ENCODE results near the gene OPRPN.

OPRPN gene

GRCh38 chr4:70397580-70397979 lies at the start of gene OPRPN:
Gene OPRPN, plus strand, starts transcription at chr4:70397940. Its CDS starts 1,346 bp downstream, at chr4:70399286.
- DNase-seq, result no peak

GRCh38 chr4:70356185-70356584 lies 41.6 kb upstream of the OPRPN start:
- DNase-seq, result no peak

GRCh38 chr4:70359115-70359661 lies 38.6 kb upstream of the OPRPN start:
- no peak for DNase-seq

GRCh38 chr4:70360460-70360859 lies 37.3 kb upstream of the OPRPN start, which contains the start of gene SMR3A:
Gene SMR3A, plus strand, starts transcription at chr4:70360760. Its CDS starts 1,356 bp downstream, at chr4:70362116.
- DNase-seq, result no peak

DNA sequence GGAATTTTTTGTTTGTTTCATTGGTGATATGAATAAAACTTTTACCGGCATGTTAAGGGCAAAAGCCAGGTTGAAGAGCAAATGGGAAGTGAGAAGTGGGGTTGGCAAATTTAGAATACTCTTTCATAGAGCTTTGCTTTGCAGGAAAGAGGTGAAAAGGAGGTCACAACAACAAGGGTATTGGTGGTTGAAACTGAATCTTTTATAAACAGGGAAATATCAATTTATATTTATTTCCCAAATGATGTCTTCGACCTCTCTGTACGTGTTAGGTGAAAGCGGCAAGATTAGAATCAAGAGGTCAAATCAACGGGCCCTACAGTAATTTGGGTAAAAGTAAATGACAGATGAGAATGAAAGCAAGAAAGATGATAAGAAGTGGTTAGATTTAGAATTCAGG lies 33.7 kb upstream of the OPRPN start:
- no peak for DNase-seq

DNA sequence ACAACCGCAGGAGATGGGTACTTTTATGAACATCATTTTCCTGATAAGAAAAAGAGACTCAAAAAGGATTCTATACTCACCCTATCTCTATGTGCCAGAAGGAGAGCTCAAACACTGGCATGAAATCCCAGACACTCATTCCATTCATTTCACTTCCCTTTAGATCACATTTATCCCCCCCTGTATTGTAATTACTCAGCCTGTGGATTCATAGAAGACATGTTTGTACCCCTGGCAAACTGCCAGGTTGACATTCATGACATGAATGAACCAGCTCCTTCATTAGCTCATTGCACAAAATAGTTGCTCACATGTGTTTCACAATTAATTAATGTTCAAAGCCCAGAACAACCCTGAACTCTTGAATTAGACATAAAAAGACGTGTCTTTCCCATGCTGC lies 32.3 kb upstream of the OPRPN start:
- DNase-seq, result peak; percentile 24

DNA sequence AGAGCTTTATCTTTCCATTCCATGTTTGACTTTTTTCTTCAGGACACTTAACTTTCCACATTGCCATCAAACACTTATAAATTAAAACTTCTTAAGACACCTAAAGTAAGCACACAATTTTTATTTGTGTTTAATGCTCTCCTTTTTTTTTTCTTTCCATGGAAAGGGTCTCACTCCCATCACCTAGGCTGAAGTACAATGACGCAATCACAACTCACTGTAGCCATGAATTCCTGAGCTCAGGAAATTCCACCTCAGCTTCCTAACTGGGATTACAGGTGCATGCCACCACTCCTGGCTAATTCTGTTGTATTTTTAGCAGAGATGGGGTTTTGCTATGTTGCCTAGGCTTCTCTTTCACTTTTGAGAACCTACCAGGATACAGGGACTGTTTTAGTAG lies 29.9 kb upstream of the OPRPN start:
- no peak for DNase-seq

- no peak for DNase-seq
These were observed 25.8 kb upstream of the OPRPN start for GRCh38 chr4:70371987-70372386.

DNA sequence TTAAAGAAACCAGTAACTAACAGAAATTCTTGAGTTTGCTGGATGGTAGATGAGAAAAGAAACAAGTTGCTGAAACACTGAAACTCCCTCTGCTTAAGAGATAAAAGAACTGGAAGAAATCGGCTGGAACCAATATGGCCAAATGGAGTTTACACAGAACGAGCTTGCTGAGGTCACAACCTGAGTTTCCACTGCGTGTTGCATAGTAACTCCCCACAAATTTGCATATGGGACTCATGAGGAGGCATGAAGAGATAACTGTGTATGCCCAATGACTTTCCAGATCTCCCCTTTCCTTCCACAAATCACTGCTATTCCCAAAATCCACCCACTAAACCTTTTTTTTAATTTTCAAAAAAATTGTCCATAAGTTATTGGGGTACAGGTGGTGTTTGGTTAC lies 25.0 kb upstream of the OPRPN start:
- DNase-seq, result no peak

DNA sequence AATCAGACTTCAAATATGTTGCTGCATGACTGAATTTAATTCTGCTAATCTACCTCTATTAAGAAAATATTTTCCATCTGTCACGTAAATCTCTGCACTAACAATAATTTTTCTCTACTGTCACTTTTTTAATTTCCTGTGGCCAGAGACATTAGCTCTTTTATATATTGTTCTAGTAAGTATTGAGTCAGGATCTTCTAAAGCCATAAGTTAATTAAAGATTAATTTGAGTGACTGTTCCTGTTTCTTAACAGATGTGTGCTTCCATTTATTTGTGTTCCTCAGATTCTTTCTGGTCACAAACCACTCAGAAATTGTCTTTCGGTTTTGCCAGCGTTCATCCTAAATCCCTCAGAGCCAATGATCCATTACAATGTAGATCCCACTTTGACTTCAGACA lies 17.2 kb upstream of the OPRPN start:
- no peak for DNase-seq

GRCh38 chr4:70382691-70383181 lies 15.0 kb upstream of the OPRPN start, which contains the start of gene SMR3B:
Gene SMR3B, plus strand, starts transcription at chr4:70383131. Its CDS starts 1,380 bp downstream, at chr4:70384511.
- DNase-seq, result no peak

DNA sequence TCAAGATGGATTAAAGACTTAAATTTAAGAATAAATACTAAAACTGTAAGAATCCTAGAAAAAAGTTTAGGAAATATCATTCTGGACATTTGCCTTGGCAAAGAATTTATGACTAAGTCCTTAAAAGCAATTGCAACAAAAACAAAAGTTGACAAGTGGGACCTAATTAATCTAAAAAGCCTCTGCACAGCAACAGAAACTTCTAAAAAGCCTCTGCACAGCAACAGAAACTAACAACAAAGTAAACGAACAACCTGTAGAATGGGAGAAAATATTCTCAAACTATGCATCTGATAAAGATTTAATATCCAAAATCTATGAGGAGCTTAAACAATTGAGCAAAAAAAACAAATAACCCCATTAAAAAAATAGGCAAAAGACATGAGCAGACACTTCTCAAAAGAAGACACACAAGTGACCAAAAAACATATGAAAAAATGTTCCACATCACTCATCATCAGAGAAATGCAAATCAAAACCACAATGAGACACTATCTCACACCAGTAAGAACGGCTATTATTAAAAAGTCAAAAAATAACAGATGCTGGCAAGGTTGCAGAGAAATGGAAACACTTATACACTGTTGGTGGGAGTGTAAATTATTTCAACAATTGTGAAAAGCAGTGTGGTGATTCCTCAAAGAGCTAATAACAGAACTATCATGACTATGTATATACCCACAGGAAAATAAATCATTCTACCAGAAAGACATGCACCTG lies 5.5 kb upstream of the OPRPN start:
- DNase-seq, result no peak

- no peak for DNase-seq
These were observed 1.6 kb downstream of the OPRPN start for GRCh38 chr4:70399319-70399718.

DNA sequence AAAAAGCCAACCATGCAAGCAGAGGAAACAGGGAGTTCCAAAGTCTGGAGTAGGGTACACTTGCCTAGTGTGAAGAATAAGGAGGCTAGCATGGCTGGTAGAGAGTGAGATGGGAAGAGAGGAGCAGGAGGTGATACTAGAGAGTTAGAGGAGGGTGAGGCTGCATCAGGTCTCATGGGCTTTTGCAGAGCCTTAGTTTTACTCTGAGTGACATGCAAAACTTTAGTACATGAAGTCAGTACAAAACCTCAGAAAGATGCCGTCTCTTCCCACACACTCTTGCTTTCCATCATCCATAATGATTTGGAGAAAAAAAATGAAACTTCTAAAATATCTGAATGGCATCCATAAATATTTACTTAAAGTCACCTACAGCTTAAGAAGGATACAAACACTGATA lies 5.0 kb downstream of the OPRPN start:
- DNase-seq, result no peak

- no peak for DNase-seq
These were observed 8.0 kb downstream of the OPRPN start for GRCh38 chr4:70405765-70406164.

GRCh38 chr4:70425306-70425705 lies 27.6 kb downstream of the OPRPN start:
- no peak for DNase-seq

GRCh38 chr4:70426789-70427188 lies 29.0 kb downstream of the OPRPN start:
- no peak for DNase-seq

- DNase-seq, result no peak
These were observed 39.5 kb downstream of the OPRPN start for GRCh38 chr4:70437197-70437596.

GRCh38 chr4:70442474-70442873 lies 44.7 kb downstream of the OPRPN start:
- no peak for DNase-seq

- DNase-seq, result no peak
These were observed 45.6 kb downstream of the OPRPN start for GRCh38 chr4:70443329-70443728.

GRCh38 chr4:70449220-70449619 lies 51.5 kb downstream of the OPRPN start:
- no peak for DNase-seq

GRCh38 chr4:70452946-70453345 lies 55.2 kb downstream of the OPRPN start:
- no peak for DNase-seq

All from retina (tissue), 1 donor.